SK-N-SH treated with all-trans-retinoic acid at 6 μM for 48 hours (cell line): ENCODE measurements around the gene SMARCAD1.

Experiments
- ATAC-seq: fragments of 200-7000 bp; cut with Tn5 transposase; 3 replicates; pipeline ENCODE4 v1.9.1; 2020; ENCODE audit warnings: mild to moderate bottlenecking, moderate library complexity
- ARNTL ChIP-seq: fragments of 450-650 bp; formaldehyde crosslinking; IDR thresholded peaks from 2 replicates; pipeline ENCODE4 v1.5.0; 2020; ENCODE audit warnings: low read depth, mild to moderate bottlenecking, moderate library complexity, borderline replicate concordance
- BACH2 ChIP-seq: fragments of 250-450 bp; sonication (Bioruptor Pico); IDR thresholded peaks from 2 replicates; pipeline ENCODE4 v1.9.0; 2021; ENCODE audit warnings: mild to moderate bottlenecking, borderline replicate concordance
- CREB5 ChIP-seq: fragments of 250-450 bp; sonication (Bioruptor Pico); IDR thresholded peaks from 2 replicates; pipeline ENCODE4 v1.5.1; 2020; ENCODE audit warnings: low read depth, mild to moderate bottlenecking, moderate library complexity
- CSDC2 ChIP-seq: fragments of 250-450 bp; sonication (Bioruptor Pico); IDR thresholded peaks from 2 replicates; pipeline ENCODE4 v1.5.0; 2020; ENCODE audit warnings: mild to moderate bottlenecking, moderate library complexity
- ESRRG ChIP-seq: fragments of 250-450 bp; sonication (Bioruptor Pico); IDR thresholded peaks from 2 replicates; pipeline ENCODE4 v1.6.1; 2021; ENCODE audit warnings: mild to moderate bottlenecking
- GLIS3 ChIP-seq: fragments of 250-450 bp; sonication (Bioruptor Pico); IDR thresholded peaks from 2 replicates; pipeline ENCODE4 v1.5.0; 2020; ENCODE audit warnings: mild to moderate bottlenecking, moderate library complexity
- ISL1 ChIP-seq: fragments of 250-450 bp; sonication (Bioruptor Pico); IDR thresholded peaks from 2 replicates; pipeline ENCODE4 v2.1.2; 2022; ENCODE audit warnings: mild to moderate bottlenecking, moderate library complexity
- OSR1 ChIP-seq: fragments of 250-450 bp; sonication (Bioruptor Pico); IDR thresholded peaks from 2 replicates; pipeline ENCODE4 v1.8.0; 2022; ENCODE audit warnings: moderate library complexity, mild to moderate bottlenecking, inconsistent platforms
- PATZ1 ChIP-seq: fragments of 250-450 bp; sonication (Bioruptor Pico); IDR thresholded peaks from 2 replicates; pipeline ENCODE4 v1.8.0; 2020; ENCODE audit warnings: mild to moderate bottlenecking, moderate library complexity, borderline replicate concordance
- PPARA ChIP-seq: fragments of 250-450 bp; sonication (Bioruptor Pico); IDR thresholded peaks from 2 replicates; pipeline ENCODE4 v1.5.0; 2020; ENCODE audit warnings: mild to moderate bottlenecking, borderline replicate concordance
- TCF4 ChIP-seq: fragments of 250-450 bp; sonication (Bioruptor Pico); IDR thresholded peaks from 2 replicates; pipeline ENCODE4 v1.8.0; 2021; ENCODE audit warnings: mild to moderate bottlenecking, moderate library complexity, borderline replicate concordance
- TSHZ2 ChIP-seq: fragments of 250-450 bp; sonication (Bioruptor Pico); IDR thresholded peaks from 2 replicates; pipeline ENCODE4 v1.5.0; 2020; ENCODE audit warnings: mild to moderate bottlenecking, moderate library complexity
- ZC3H10 ChIP-seq: fragments of 250-450 bp; sonication (Bioruptor Pico); IDR thresholded peaks from 2 replicates; pipeline ENCODE4 v1.5.1; 2021; ENCODE audit warnings: mild to moderate bottlenecking, moderate library complexity
- ZFP3 ChIP-seq: fragments of 250-450 bp; sonication (Bioruptor Pico); IDR thresholded peaks from 2 replicates; pipeline ENCODE4 v1.5.0; 2020; ENCODE audit warnings: mild to moderate bottlenecking, moderate library complexity
- ZFP30 ChIP-seq: fragments of 450-650 bp; formaldehyde crosslinking; IDR thresholded peaks from 2 replicates; pipeline ENCODE4 v1.5.0; 2022; ENCODE audit warnings: mild to moderate bottlenecking, moderate library complexity
- ZNF70 ChIP-seq: fragments of 450-650 bp; formaldehyde crosslinking; IDR thresholded peaks from 2 replicates; pipeline ENCODE4 v1.5.0; 2020; ENCODE audit warnings: mild to moderate bottlenecking, moderate library complexity
- TF ChIP-seq, protein P1 (sequence below): fragments of 250-450 bp; sonication (Bioruptor Pico); IDR thresholded peaks from 2 replicates; pipeline ENCODE4 v1.5.1; 2021; ENCODE audit warnings: mild to moderate bottlenecking, moderate library complexity
- TF ChIP-seq, protein P2 (sequence below): fragments of 250-450 bp; sonication (Bioruptor Pico); IDR thresholded peaks from 2 replicates; pipeline ENCODE4 v1.8.0; 2021; ENCODE audit warnings: low read depth, mild to moderate bottlenecking, moderate library complexity, borderline replicate concordance

The SMARCAD1 gene

GRCh38 chr4:94228493-94229216 lies 21.0 kb downstream of the SMARCAD1 start:
- ATAC-seq, result no peak
- TF ChIP-seq GLIS3 (CRISPR knock-in tag) (no peak), ZC3H10 (CRISPR knock-in tag) (no peak), ARNTL (CRISPR knock-in tag) (no peak), CSDC2 (no peak), ZNF70 (CRISPR knock-in tag) (no peak), OSR1 (CRISPR knock-in tag) (no peak)
- TF ChIP-seq, protein P1, sequence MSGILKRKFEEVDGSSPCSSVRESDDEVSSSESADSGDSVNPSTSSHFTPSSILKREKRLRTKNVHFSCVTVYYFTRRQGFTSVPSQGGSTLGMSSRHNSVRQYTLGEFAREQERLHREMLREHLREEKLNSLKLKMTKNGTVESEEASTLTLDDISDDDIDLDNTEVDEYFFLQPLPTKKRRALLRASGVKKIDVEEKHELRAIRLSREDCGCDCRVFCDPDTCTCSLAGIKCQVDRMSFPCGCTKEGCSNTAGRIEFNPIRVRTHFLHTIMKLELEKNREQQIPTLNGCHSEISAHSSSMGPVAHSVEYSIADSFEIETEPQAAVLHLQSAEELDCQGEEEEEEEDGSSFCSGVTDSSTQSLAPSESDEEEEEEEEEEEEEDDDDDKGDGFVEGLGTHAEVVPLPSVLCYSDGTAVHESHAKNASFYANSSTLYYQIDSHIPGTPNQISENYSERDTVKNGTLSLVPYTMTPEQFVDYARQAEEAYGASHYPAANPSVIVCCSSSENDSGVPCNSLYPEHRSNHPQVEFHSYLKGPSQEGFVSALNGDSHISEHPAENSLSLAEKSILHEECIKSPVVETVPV, result no peak

- ATAC-seq, result no peak
- TF ChIP-seq ISL1 (no peak), PATZ1 (CRISPR knock-in tag) (no peak), ZFP3 (CRISPR knock-in tag) (no peak), ESRRG (CRISPR knock-in tag) (no peak), TCF4 (CRISPR knock-in tag) (no peak), TSHZ2 (no peak), ZC3H10 (CRISPR knock-in tag) (no peak)
- TF ChIP-seq, protein P1, result no peak
- TF ChIP-seq, protein P2, sequence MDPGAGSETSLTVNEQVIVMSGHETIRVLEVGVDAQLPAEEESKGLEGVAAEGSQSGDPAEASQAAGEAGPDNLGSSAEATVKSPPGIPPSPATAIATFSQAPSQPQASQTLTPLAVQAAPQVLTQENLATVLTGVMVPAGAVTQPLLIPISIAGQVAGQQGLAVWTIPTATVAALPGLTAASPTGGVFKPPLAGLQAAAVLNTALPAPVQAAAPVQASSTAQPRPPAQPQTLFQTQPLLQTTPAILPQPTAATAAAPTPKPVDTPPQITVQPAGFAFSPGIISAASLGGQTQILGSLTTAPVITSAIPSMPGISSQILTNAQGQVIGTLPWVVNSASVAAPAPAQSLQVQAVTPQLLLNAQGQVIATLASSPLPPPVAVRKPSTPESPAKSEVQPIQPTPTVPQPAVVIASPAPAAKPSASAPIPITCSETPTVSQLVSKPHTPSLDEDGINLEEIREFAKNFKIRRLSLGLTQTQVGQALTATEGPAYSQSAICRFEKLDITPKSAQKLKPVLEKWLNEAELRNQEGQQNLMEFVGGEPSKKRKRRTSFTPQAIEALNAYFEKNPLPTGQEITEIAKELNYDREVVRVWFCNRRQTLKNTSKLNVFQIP (CRISPR knock-in tag), result no peak
Observed at GRCh38 chr4:94232519-94232918, 24.9 kb downstream of the SMARCAD1 start.

DNA sequence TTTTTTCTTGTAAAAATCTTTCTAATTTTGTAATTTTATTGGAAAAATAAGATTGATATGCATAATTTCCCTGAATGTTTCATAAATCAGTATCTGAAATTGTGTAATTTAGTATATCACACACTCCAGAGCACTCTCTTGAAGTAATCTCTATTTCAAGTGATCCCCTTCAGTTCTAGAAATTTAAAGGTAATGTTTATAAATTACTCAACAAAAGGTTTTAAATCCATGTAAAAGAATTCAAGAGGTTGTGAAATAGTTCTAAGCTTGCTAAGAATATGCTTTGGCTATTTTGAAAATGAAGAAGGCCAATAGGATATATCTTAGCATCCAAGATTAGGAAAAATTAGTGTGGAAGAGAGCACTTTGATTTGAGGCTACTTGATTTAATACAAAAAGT lies 28.2 kb downstream of the SMARCAD1 start:
- TF ChIP-seq PPARA (CRISPR knock-in tag) (no peak), CSDC2 (no peak), GLIS3 (CRISPR knock-in tag) (no peak), ZC3H10 (CRISPR knock-in tag) (no peak), ZFP30 (CRISPR knock-in tag) (no peak), BACH2 (CRISPR knock-in tag) (no peak), CREB5 (CRISPR knock-in tag) (no peak)
- ATAC-seq, result no peak
